Measurements from ENCODE around the gene PCIF1.
"Not testable (repeated sequence)": the region's sequence is repeated elsewhere in the genome, so short reads cannot be mapped to it uniquely, and the experiment has no call there.

PCIF1 gene

GRCh38 chr20:45934586-45935415, at the start of gene PCIF1:
TSS of gene PCIF1 (plus strand) at chr20:45934683. CDS start at chr20:45939000, 4,317 bp downstream.
- DNase-seq, result peak; percentile 98 to 99

- DNase-seq, result no peak
These were observed 47.7 kb upstream of the PCIF1 start for GRCh38 chr20:45886590-45887345.

- no peak for DNase-seq
These were observed 47.2 kb upstream of the PCIF1 start, which contains the start of gene SPATA25 for GRCh38 chr20:45887346-45887715. TSS of gene SPATA25 (minus strand) at chr20:45887622. CDS start at chr20:45887590, 32 bp downstream.

- no peak for DNase-seq
These were observed 45.8 kb upstream of the PCIF1 start for GRCh38 chr20:45888681-45889080.

- DNase-seq, result peak; percentile 34 to 37
These were observed 44.2 kb upstream of the PCIF1 start for GRCh38 chr20:45890077-45890984.

- peak; percentile 78 for DNase-seq
These were observed 43.2 kb upstream of the PCIF1 start, which contains the start of the genes CTSA and NEURL2 for GRCh38 chr20:45890985-45891983. TSS of gene CTSA (plus strand) at chr20:45891335. CDS start at chr20:45891569, 234 bp downstream. TSS of gene NEURL2 (minus strand) at chr20:45891208. CDS start at chr20:45890991, 217 bp downstream.

GRCh38 chr20:45892049-45892825, 42.2 kb upstream of the PCIF1 start:
- DNase-seq, result no peak

GRCh38 chr20:45892828-45893500, 41.5 kb upstream of the PCIF1 start:
- DNase-seq, result no peak

- no peak for DNase-seq
These were observed 40.7 kb upstream of the PCIF1 start for GRCh38 chr20:45893831-45894230.

- no peak for DNase-seq
These were observed 39.7 kb upstream of the PCIF1 start for GRCh38 chr20:45894797-45895196.

GRCh38 chr20:45896641-45897161, 37.8 kb upstream of the PCIF1 start:
- no peak for DNase-seq

GRCh38 chr20:45897289-45897688, 37.2 kb upstream of the PCIF1 start:
- DNase-seq, result no peak

GRCh38 chr20:45897692-45898091, 36.8 kb upstream of the PCIF1 start:
- DNase-seq, result no peak

- DNase-seq, result no peak
These were observed 36.2 kb upstream of the PCIF1 start for GRCh38 chr20:45898285-45898684.

- no peak for DNase-seq
These were observed 35.2 kb upstream of the PCIF1 start for GRCh38 chr20:45899046-45899835.

- not testable (repeated sequence) for DNase-seq
These were observed 33.2 kb upstream of the PCIF1 start for GRCh38 chr20:45901332-45901731.

- no peak for DNase-seq
These were observed 32.2 kb upstream of the PCIF1 start for GRCh38 chr20:45902199-45902701.

Data from stimulated activated CD4-positive, alpha-beta T cell treated with anti-CD3 and anti-CD28 coated beads, Interleukin-2, amount 100 ng/mL, for 48 hours (primary cell).